HCT116 (cell line): ENCODE results near the gene IFI35. TPM values are rescaled to one million over a fixed set of nuclear protein-coding genes. Genes with fewer than 3 reads are reported as not detected.

Source experiments
- ATAC-seq: fragments of 200-7000 bp; cut with Tn5 transposase; 2 replicates; pipeline ENCODE4 v1.9.1; 2020; ENCODE audit warnings: mild to moderate bottlenecking, moderate library complexity
- BruUV-seq: library from RNA; stranded (reverse); fragments of 400-500 nt; replicated peaks from 2 replicates; lab custom pipeline; 2021; lab: Mats Ljungman, UMichigan
- CTCF ChIA-PET: fragments of 300-600 bp; sonication (Branson Sonifier 250); formaldehyde crosslinking; loops from one replicate; lab custom pipeline; 2021; ENCODE audit warnings: antibody characterized with exemption; lab: Charles Lee
- POLR2A ChIA-PET: fragments of 300-600, 350-600 bp; sonication (Branson Sonifier 250); formaldehyde crosslinking; loops from one replicate; lab custom pipeline; 2021; ENCODE audit warnings: antibody characterized with exemption; lab: Charles Lee
- RAD21 ChIA-PET, 2 experiments: fragments of 300-600 bp; sonication (Branson Sonifier 250); formaldehyde crosslinking; loops; one replicate each; lab custom pipeline; 2023; ENCODE audit warnings: low total read pairs in 2 of 2; ENCODE audit not compliant: uncharacterized antibody in 2 of 2, unreplicated experiment in 2 of 2, low non-redundant PET in 1 of 2; lab: Charles Lee
- DNase-seq: peaks from one replicate; pipeline ENCODE4 v3.0.0-alpha.2; 2010; ENCODE audit warnings: low read depth, low spot score
- H2AFZ ChIP-seq: fragments of 200-600 bp; shearing (Covaris generic), sonication (generic); 2 replicates; pipeline ENCODE4 v1.6.1; 2017; ENCODE audit warnings: low read depth, mixed run types, mixed read lengths, antibody characterized with exemption, low read length; ENCODE audit not compliant: poor library complexity, severe bottlenecking
- H3K27ac ChIP-seq: 2 replicates; pipeline ENCODE4 v1.5.1; 2012; ENCODE audit warnings: low read depth, low read length
- H3K27me3 ChIP-seq: fragments of 200-600 bp; sonication (generic); 2 replicates; pipeline ENCODE4 v1.6.1; 2016; ENCODE audit warnings: mixed run types, low read length, mixed read lengths; ENCODE audit not compliant: insufficient read depth
- H3K36me3 ChIP-seq, 2 experiments: fragments of 200-500 bp in 1 of 2; fragments of 200-600 bp in 1 of 2; sonication (Bioruptor generic) in 1 of 2; sonication (generic) in 1 of 2; 2 replicates each; pipeline versions ENCODE4 v1.5.1 to v1.6.1; 2014 to 2016; ENCODE audit warnings: low read length in 2 of 2, inconsistent platforms in 1 of 2, mixed read lengths in 1 of 2, mixed run types in 1 of 2; ENCODE audit not compliant: insufficient read depth in 2 of 2, control insufficient read depth in 1 of 2
- H3K4me1 ChIP-seq, 2 experiments: fragments of 200-600 bp in 1 of 2; sonication (generic) in 1 of 2; 2 replicates each; pipeline versions ENCODE4 v1.5.1 to v1.6.1; 2012 to 2017; ENCODE audit warnings: low read length in 2 of 2, inconsistent platforms in 1 of 2, mild to moderate bottlenecking in 1 of 2, mixed read lengths in 1 of 2, mixed run types in 1 of 2, moderate library complexity in 1 of 2; ENCODE audit not compliant: insufficient read depth in 2 of 2, control insufficient read depth in 1 of 2
- H3K4me2 ChIP-seq: fragments of 200-600 bp; sonication (generic); 2 replicates; pipeline ENCODE4 v1.6.1; 2017; ENCODE audit warnings: mixed run types, low read length, mixed read lengths
- H3K4me3 ChIP-seq, 2 experiments: fragments of 200-600 bp in 1 of 2; sonication (generic) in 1 of 2; replicated peaks in 1 of 2; 2 replicates each; pipeline ENCODE4 v1.5.1; 2011 to 2016; ENCODE audit warnings: low read length in 2 of 2, control low read depth in 1 of 2, low read depth in 1 of 2, mild to moderate bottlenecking in 1 of 2, mixed read lengths in 1 of 2, mixed run types in 1 of 2
- H3K79me2 ChIP-seq: fragments of 200-600 bp; sonication (generic); 2 replicates; pipeline ENCODE4 v1.6.1; 2017; ENCODE audit warnings: mild to moderate bottlenecking, mixed run types, low read length, moderate library complexity, mixed read lengths; ENCODE audit not compliant: insufficient read depth
- H3K9ac ChIP-seq: fragments of 200-600 bp; sonication (generic); 2 replicates; pipeline ENCODE4 v1.6.1; 2016; ENCODE audit warnings: low read length, mixed read lengths
- H3K9me2 ChIP-seq: fragments of 200-600 bp; sonication (generic), shearing (Covaris generic); 2 replicates; pipeline ENCODE4 v1.6.1; 2017; ENCODE audit warnings: mixed run types, mild to moderate bottlenecking, moderate library complexity; ENCODE audit not compliant: insufficient read depth
- H3K9me3 ChIP-seq, 2 experiments: fragments of 200-500 bp in 1 of 2; fragments of 200-600 bp in 1 of 2; sonication (Bioruptor generic) in 1 of 2; sonication (generic) in 1 of 2; 2 replicates each; pipeline ENCODE4 v1.6.1; 2014 to 2017; ENCODE audit warnings: low read length in 2 of 2, mixed read lengths in 2 of 2, inconsistent platforms in 1 of 2, low read depth in 1 of 2, mild to moderate bottlenecking in 1 of 2, mixed run types in 1 of 2, moderate library complexity in 1 of 2; ENCODE audit not compliant: control insufficient read depth in 1 of 2, insufficient read depth in 1 of 2
- H4K20me1 ChIP-seq: fragments of 200-600 bp; sonication (generic), shearing (Covaris generic); 2 replicates; pipeline ENCODE4 v1.6.1; 2017; ENCODE audit warnings: mixed run types, mild to moderate bottlenecking, moderate library complexity; ENCODE audit not compliant: insufficient read depth
- ATF3 ChIP-seq: IDR thresholded peaks from 2 replicates; pipeline ENCODE4 v1.6.1; 2012
- CEBPB ChIP-seq: IDR thresholded peaks from 2 replicates; pipeline ENCODE4 v1.6.1; 2012; ENCODE audit warnings: low read depth
- EGR1 ChIP-seq: IDR thresholded peaks from 2 replicates; pipeline ENCODE4 v1.6.1; 2012; ENCODE audit warnings: low read depth
- EZH2 ChIP-seq: fragments of 200-600 bp; sonication (generic); IDR thresholded peaks from 2 replicates; pipeline ENCODE4 v1.6.1; 2017; ENCODE audit warnings: antibody characterized with exemption, mixed run types
- EZH2phosphoT487 ChIP-seq: fragments of 200-600 bp; IDR thresholded peaks from 2 replicates; pipeline ENCODE4 v1.6.1; 2018; ENCODE audit warnings: antibody characterized with exemption, borderline replicate concordance
- FOSL1 ChIP-seq: IDR thresholded peaks from 2 replicates; pipeline ENCODE4 v1.6.1; 2012; ENCODE audit warnings: low read depth
- JUND ChIP-seq: IDR thresholded peaks from 2 replicates; pipeline ENCODE4 v1.6.1; 2012
- POLR2A ChIP-seq: IDR thresholded peaks from 2 replicates; pipeline ENCODE4 v1.7.0; 2011; ENCODE audit warnings: borderline replicate concordance; ENCODE audit not compliant: insufficient read depth, insufficient read length; ENCODE audit errors: extremely low read depth
- REST ChIP-seq: IDR thresholded peaks from 2 replicates; pipeline ENCODE4 v1.6.1; 2012; ENCODE audit warnings: low read depth
- SP1 ChIP-seq: IDR thresholded peaks from 2 replicates; pipeline ENCODE4 v1.6.1; 2012; ENCODE audit warnings: low read depth
- TCF7L2 ChIP-seq: IDR thresholded peaks from 2 replicates; pipeline ENCODE4 v1.7.0; 2011; ENCODE audit warnings: borderline replicate concordance, inconsistent platforms; ENCODE audit not compliant: insufficient read depth, insufficient read length; ENCODE audit errors: extremely low read depth
- YY1 ChIP-seq: IDR thresholded peaks from 2 replicates; pipeline ENCODE4 v1.6.1; 2011; ENCODE audit warnings: low read length, low read depth, moderate library complexity, mild to moderate bottlenecking; ENCODE audit not compliant: insufficient replicate concordance; ENCODE audit errors: extremely low read depth
- ZFX ChIP-seq: fragments of 450-650 bp; IDR thresholded peaks from 2 replicates; pipeline ENCODE4 v1.6.1; 2017
- intact Hi-C: fragments of 100-400 bp; cut with micrococcal nuclease; formaldehyde crosslinking; loops from 2 replicates; pipeline ENCODE4 v1.10.0; 2022
- total RNA-seq: library from RNA; stranded (reverse); gene quantifications from one replicate; pipeline ENCODE4 v1.2.1, GENCODE V29; 2021; ENCODE audit not compliant: unreplicated experiment

Gene IFI35
- total RNA-seq, 1 experiment from 2014 or later, result 14.8 TPM

GRCh38 chr17:43042025-43042628 lies 35.5 kb downstream of the IFI35 start:
- no peak for ATAC-seq
- H3K27me3 ChIP-seq, result no peaks in the 10 kb centered on the region
- POLR2A ChIA-PET, result no interaction called here
- H3K9me3 ChIP-seq, result no peaks in the 10 kb centered on the region
- BruUV-seq, result no TSS peak
- no peaks in the 10 kb centered on the region for H4K20me1 ChIP-seq
- H3K9me2 ChIP-seq, result no peaks in the 10 kb centered on the region
- intact Hi-C loops, result no loop called here
- H3K27ac ChIP-seq, result no peak overlapping the region
- TF ChIP-seq JUND (no peak), TCF7L2 (no peak)
- no peak overlapping the region for H3K9ac ChIP-seq
- H3K4me1 ChIP-seq, result no peaks in the 10 kb centered on the region
- H3K36me3 ChIP-seq, result peaks cover 2 to 5% of the 10 kb centered on the region in 2 experiments; a peak in 3 of 4 replicates
- H2AFZ ChIP-seq, result no peak overlapping the region
- DNase-seq, result no peak
- no peak overlapping the region for H3K4me3 ChIP-seq
- no peaks in the 10 kb centered on the region for H3K79me2 ChIP-seq
- RAD21 ChIA-PET, result no interaction called here
- CTCF ChIA-PET, result no interaction called here
- H3K4me2 ChIP-seq, result no peak overlapping the region

DNA sequence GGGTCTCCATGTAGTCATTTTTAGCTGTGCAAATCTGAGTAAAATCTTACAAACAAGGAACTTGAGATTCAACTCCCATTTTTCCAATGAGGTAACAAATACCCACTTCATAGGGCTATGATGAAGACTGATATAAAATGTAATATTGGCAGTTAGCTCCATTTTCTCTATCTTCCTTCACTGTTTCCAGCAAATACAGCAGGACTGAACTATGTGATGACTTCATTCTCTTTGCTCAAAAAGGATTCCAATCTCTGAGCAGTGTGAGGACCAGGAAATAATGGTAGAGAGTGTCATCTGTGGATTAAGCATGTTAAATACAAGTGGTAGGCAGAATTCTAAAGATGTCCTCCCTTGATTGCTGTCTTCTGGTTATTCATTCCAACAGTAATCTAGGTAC lies 36.7 kb downstream of the IFI35 start:
- POLR2A ChIA-PET, result no interaction called here
- no peak overlapping the region for H3K4me2 ChIP-seq

More for the DNA sequence above, 36.7 kb downstream of the IFI35 start:
- intact Hi-C loops, result no loop called here
- DNase-seq, result no peak
- H4K20me1 ChIP-seq, result no peaks in the 10 kb centered on the region
- ChIA-PET CTCF (no interaction called here), RAD21 (no interaction called here)
- H3K9ac ChIP-seq, result no peak overlapping the region
- no peak overlapping the region for H3K27ac ChIP-seq
- no peaks in the 10 kb centered on the region for H3K4me1 ChIP-seq
- H3K4me3 ChIP-seq, result no peak overlapping the region
- no TSS peak for BruUV-seq
- no peaks in the 10 kb centered on the region for H3K79me2 ChIP-seq
- no peaks in the 10 kb centered on the region for H3K27me3 ChIP-seq
- no peaks in the 10 kb centered on the region for H3K9me3 ChIP-seq
- ATAC-seq, result no peak
- TF ChIP-seq EZH2 (no peak), REST (no peak), POLR2A (no peak), FOSL1 (no peak), YY1 (no peak), CEBPB (no peak), EZH2phosphoT487 (no peak), EGR1 (no peak), ZFX (no peak), JUND (no peak), SP1 (no peak), ATF3 (no peak)
- no peaks in the 10 kb centered on the region for H3K9me2 ChIP-seq
- peaks cover 2 to 5% of the 10 kb centered on the region in 2 experiments; a peak in 3 of 4 replicates for H3K36me3 ChIP-seq
- no peak overlapping the region for H2AFZ ChIP-seq
